Adipocyte (in vitro differentiated cells): ENCODE results near the gene CACNA1D.
A peak's percentile ranks its signal among the peaks of the same experiment; 100 is the strongest.
"Not testable (repeated sequence)": the region's sequence is repeated elsewhere in the genome, so short reads cannot be mapped to it uniquely, and the experiment has no call there.

Source experiments
- DNase-seq: peaks from one replicate; pipeline ENCODE4 v3.0.0-alpha.2; 2015; ENCODE audit warnings: low read depth
- H3K27me3 ChIP-seq: replicated peaks from 2 replicates; pipeline ENCODE4 v1.7.0; 2013; ENCODE audit warnings: mild to moderate bottlenecking, low read length, moderate library complexity; ENCODE audit not compliant: control insufficient read depth, insufficient read depth
- H3K36me3 ChIP-seq: 2 replicates; pipeline ENCODE4 v1.7.0; 2013; ENCODE audit warnings: low read length, mild to moderate bottlenecking, moderate library complexity; ENCODE audit not compliant: control insufficient read depth, insufficient read depth, severe bottlenecking
- H3K4me1 ChIP-seq: 2 replicates; pipeline ENCODE4 v1.7.0; 2013; ENCODE audit warnings: mild to moderate bottlenecking, low read length, moderate library complexity; ENCODE audit not compliant: control insufficient read depth, insufficient read depth
- H3K4me3 ChIP-seq: 2 replicates; pipeline ENCODE4 v1.7.0; 2013; ENCODE audit warnings: mild to moderate bottlenecking, low read length, moderate library complexity
- H3K9ac ChIP-seq: 2 replicates; pipeline ENCODE4 v1.7.0; 2013; ENCODE audit warnings: mild to moderate bottlenecking, low read length, moderate library complexity
- H3K9me3 ChIP-seq: 2 replicates; pipeline ENCODE4 v1.7.0; 2013; ENCODE audit warnings: mild to moderate bottlenecking, low read length, moderate library complexity; ENCODE audit not compliant: control insufficient read depth

Gene CACNA1D

DNA sequence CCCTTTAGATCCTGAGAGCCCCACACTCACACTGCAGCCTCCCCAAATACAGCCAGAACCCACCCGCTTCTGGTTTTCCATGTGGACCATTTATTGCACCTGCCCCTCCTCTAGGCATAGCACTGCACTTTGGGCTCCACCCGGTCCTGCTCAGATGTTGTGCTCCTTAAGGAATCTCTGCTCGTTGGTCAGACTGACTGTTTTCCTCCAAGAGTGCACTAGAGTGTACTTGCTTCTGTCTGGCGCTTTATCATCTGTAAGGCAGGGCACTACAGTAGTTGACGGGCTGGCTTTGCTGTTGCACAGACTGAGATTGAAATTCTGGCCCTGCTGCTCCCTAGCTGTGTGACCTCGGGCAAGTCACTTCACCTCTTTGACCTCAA lies 124.1 kb downstream of the CACNA1D start:
- no peak overlapping the region for H3K4me3 ChIP-seq
- DNase-seq = no peak
- H3K4me1 ChIP-seq = no peaks in the 10 kb centered on the region
- no peaks in the 10 kb centered on the region for H3K9me3 ChIP-seq
- H3K9ac ChIP-seq = no peak overlapping the region
- peaks cover 50% of the 10 kb centered on the region for H3K27me3 ChIP-seq
- no peaks in the 10 kb centered on the region for H3K36me3 ChIP-seq

DNA sequence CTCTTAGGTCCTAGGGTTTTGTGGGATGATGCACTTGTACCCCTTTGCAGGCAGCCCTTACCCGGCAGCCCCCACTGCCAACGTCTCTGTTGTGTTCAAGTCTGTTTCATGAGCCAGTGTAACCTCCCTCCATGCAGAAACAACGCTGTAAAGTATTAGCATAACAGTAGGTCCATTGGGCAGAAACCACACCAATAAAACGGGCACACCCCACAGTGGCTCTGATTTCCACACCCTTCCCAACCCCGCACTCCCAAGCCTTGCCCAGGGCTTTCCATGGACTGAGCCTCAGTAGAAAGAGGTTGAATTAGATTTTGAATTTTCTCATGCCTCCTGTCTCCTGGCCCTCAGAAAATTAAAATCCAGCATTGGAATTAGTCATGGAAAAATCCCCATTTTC lies 124.5 kb downstream of the CACNA1D start:
- H3K27me3 ChIP-seq = peaks cover 50% of the 10 kb centered on the region
- DNase-seq = no peak
- H3K9me3 ChIP-seq = no peaks in the 10 kb centered on the region
- no peak overlapping the region for H3K9ac ChIP-seq
- no peaks in the 10 kb centered on the region for H3K36me3 ChIP-seq
- H3K4me1 ChIP-seq = no peaks in the 10 kb centered on the region
- H3K4me3 ChIP-seq = no peak overlapping the region

- peak; percentile 8 for DNase-seq
- Histone ChIP-seq H3K27me3 (peaks cover 35% of the 10 kb centered on the region), H3K9me3 (no peaks in the 10 kb centered on the region), H3K36me3 (no peaks in the 10 kb centered on the region), H3K4me1 (no peaks in the 10 kb centered on the region), H3K4me3 (no peak overlapping the region), H3K9ac (no peak overlapping the region)
Measured at GRCh38 chr3:53624061-53624857, 129.8 kb downstream of the CACNA1D start.

- H3K9me3 ChIP-seq = peaks cover 10% of the 10 kb centered on the region
- no peaks in the 10 kb centered on the region for H3K36me3 ChIP-seq
- no peaks in the 10 kb centered on the region for H3K4me1 ChIP-seq
- peaks cover 33% of the 10 kb centered on the region for H3K27me3 ChIP-seq
- no peak overlapping the region for H3K4me3 ChIP-seq
- no peak for DNase-seq
- H3K9ac ChIP-seq = no peak overlapping the region
Measured at GRCh38 chr3:53626876-53627275, 132.5 kb downstream of the CACNA1D start.

DNA sequence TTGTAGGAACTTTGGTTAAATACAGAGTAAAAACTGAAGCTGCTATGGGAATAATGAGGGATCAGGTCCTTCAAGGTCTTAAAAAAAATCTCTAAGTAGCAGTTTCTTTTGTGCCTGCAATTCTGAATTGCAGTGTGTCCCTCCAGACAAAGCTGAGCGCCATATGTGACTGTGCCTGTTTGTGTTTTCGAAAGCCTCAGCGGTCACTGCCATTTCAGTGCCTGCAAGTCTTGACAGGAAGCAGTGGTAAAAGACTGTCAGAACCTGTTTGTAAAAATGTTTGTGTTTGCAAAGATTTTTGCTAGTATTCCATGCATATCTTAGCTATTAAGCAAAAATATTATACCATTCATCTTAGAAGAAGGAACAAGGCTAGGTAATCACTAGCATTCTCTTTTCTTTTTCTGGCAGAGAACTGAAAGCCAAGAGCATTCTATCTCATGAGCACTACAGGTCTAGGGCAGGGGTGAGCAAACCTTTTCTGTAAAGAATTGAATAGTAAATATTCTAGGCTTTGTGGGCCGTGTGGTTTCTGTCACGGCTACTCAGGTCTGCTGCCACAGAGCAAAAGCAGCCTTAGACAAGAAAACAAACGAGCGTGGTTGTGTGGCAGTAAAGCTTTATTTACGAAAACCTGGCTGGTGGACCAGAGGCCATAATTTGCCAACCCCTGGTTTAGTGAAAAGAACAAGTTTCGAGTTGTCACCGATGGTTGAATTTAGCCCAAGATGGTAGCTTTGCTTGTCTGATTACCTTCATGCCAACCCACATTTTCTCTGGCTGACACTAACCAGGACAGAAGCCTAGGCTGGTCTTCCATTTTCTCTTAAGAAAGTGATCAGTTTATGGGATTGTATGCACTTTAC lies 134.4 kb downstream of the CACNA1D start:
- Histone ChIP-seq H3K27me3 (peaks cover 33% of the 10 kb centered on the region), H3K4me1 (no peaks in the 10 kb centered on the region), H3K36me3 (no peaks in the 10 kb centered on the region), H3K4me3 (no peak overlapping the region), H3K9me3 (peaks cover 16% of the 10 kb centered on the region), H3K9ac (no peak overlapping the region)
- DNase-seq = no peak

DNA sequence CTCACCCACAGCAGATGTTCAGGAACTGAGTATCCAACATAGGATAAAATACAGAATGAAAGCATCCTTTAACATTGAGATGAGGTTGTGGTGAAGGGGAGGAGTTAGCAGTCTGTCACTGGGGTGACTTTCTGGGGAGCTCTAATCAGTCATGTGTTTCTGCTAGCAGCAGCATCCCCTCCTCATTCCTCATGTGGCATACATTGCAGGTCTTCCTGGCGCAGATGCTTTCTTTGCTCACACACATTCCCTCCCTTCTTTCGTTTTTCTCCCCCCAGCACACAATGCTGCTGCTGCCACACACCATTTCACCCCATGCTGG lies 135.0 kb downstream of the CACNA1D start:
- Histone ChIP-seq H3K9ac (no peak overlapping the region), H3K36me3 (no peaks in the 10 kb centered on the region), H3K27me3 (peaks cover 37% of the 10 kb centered on the region), H3K9me3 (peaks cover 16% of the 10 kb centered on the region), H3K4me3 (no peak overlapping the region), H3K4me1 (no peaks in the 10 kb centered on the region)
- no peak for DNase-seq

DNA sequence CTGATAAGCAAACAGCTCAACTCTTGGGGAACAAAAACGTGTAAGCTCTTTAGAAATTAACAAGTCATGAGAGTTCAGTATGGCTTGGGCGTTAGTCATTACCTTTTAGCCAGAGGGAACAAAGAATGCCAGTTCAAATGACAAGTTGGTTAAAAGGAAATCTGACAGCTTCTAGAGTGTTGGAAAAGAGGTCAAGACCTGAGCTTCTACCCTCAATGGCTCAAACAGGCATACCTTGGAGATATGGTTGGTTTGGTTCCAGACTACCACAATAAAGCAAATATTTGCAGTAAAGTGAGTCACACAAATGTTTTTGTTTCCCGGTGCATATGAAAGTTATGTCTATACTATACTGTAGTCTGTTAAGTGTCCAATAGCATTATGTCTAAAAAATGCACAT lies 136.1 kb downstream of the CACNA1D start:
- Histone ChIP-seq H3K36me3 (no peaks in the 10 kb centered on the region), H3K4me1 (no peaks in the 10 kb centered on the region), H3K4me3 (no peak overlapping the region), H3K9ac (no peak overlapping the region), H3K27me3 (peaks cover 37% of the 10 kb centered on the region), H3K9me3 (peaks cover 16% of the 10 kb centered on the region)
- DNase-seq = no peak

GRCh38 chr3:53633197-53633787 lies 138.9 kb downstream of the CACNA1D start:
- Histone ChIP-seq H3K27me3 (peaks cover 22% of the 10 kb centered on the region), H3K4me3 (no peak overlapping the region), H3K4me1 (no peaks in the 10 kb centered on the region), H3K9ac (no peak overlapping the region), H3K36me3 (no peaks in the 10 kb centered on the region), H3K9me3 (peaks cover 16% of the 10 kb centered on the region)
- no peak for DNase-seq

DNA sequence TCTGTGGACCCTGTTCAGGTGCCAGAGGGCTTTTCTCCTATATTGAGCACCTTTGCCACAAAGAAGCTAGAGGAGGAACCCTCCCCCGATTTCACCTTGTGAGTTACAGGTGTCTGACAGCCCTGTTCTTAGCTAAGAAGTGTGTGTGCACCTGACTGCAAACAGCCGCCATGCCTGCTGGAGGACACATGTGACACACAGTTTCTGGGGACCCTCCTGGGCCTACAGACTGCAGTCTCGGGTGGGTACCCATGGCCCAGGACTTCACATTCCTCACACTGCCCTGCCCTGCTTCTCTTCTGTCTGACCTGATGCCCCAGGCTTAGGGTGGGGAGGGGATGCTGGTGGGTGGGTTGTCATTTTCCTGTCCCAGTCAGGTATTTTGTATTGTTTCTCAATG lies 140.6 kb downstream of the CACNA1D start:
- DNase-seq = no peak
- no peak overlapping the region for H3K9ac ChIP-seq
- H3K4me3 ChIP-seq = no peak overlapping the region
- no peaks in the 10 kb centered on the region for H3K36me3 ChIP-seq
- H3K4me1 ChIP-seq = no peaks in the 10 kb centered on the region
- peaks cover 16% of the 10 kb centered on the region for H3K9me3 ChIP-seq
- H3K27me3 ChIP-seq = peaks cover 13% of the 10 kb centered on the region

- not testable (repeated sequence) for H3K4me3 ChIP-seq, H3K36me3 ChIP-seq, DNase-seq, H3K4me1 ChIP-seq, H3K9ac ChIP-seq, H3K9me3 ChIP-seq
- peaks cover 18% of the 10 kb centered on the region for H3K27me3 ChIP-seq
Measured at GRCh38 chr3:53638806-53639205, 144.4 kb downstream of the CACNA1D start.

GRCh38 chr3:53641397-53641796 lies 147.0 kb downstream of the CACNA1D start:
- no peak for DNase-seq
- H3K36me3 ChIP-seq = no peaks in the 10 kb centered on the region
- no peaks in the 10 kb centered on the region for H3K4me1 ChIP-seq
- no peaks in the 10 kb centered on the region for H3K9me3 ChIP-seq
- no peak overlapping the region for H3K4me3 ChIP-seq
- H3K9ac ChIP-seq = no peak overlapping the region
- H3K27me3 ChIP-seq = peaks cover 11% of the 10 kb centered on the region
